SIG-M5 treated with dmso at 0.1 percent for 504 hours (cell line): ENCODE measurements around the gene POR.

Experiments used
- DNase-seq: peaks from one replicate; lab custom pipeline; 2025; ENCODE audit not compliant: unreplicated experiment; lab: John Stamatoyannopoulos, UW

Gene POR

GRCh38 chr7:75950111-75950681 is 35.2 kb downstream of the POR start:
- DNase-seq, result peak; percentile 18

GRCh38 chr7:75951506-75951905 is 36.6 kb downstream of the POR start:
- peak; percentile 95 for DNase-seq

- no peak for DNase-seq
Measured at GRCh38 chr7:75953431-75953830, 38.5 kb downstream of the POR start.

DNA sequence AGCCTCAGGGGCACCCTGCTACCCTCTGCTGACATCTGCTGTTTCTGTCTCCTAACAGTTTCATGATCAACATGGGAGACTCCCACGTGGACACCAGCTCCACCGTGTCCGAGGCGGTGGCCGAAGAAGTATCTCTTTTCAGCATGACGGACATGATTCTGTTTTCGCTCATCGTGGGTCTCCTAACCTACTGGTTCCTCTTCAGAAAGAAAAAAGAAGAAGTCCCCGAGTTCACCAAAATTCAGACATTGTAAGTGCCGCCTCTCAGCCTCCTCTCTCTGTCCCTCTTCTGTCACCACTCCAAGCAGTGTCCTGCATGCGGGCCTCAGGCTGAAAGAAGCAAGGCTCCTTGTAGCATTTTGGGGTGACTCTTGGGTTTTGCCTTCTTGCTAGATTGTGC is 39.0 kb downstream of the POR start:
- no peak for DNase-seq

DNA sequence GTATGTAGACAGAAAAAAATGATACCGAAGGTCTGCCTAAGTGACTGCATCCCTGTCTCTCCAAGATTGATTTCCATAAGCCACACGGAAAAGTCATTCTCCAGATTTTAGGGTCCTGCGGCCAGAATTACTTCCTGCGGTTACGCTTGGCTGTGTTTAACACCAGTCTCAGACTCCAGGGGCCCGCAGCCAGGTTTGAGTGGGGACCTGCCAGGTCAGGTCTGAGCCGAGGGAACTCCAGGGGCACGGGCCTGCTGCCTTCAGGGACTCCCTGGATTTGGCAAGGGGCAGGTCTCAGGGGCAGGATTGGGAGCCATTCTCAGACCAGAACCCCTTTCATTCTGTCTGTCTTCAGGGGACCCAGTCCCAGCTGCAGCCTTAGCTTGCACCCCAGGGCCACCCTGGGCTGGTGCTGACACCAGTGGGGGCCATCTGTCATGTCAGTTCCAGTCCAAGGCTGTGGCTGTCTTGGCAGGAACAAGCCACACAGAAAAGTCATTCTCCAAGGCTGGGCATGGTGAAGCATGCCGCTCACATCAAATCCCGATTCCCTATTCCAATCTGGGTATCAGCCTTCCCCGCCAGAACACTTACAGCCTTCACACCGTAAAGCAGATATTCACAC is 40.5 kb downstream of the POR start:
- DNase-seq, result no peak

GRCh38 chr7:75957021-75957736 is 42.2 kb downstream of the POR start:
- DNase-seq, result peak; percentile 50

DNA sequence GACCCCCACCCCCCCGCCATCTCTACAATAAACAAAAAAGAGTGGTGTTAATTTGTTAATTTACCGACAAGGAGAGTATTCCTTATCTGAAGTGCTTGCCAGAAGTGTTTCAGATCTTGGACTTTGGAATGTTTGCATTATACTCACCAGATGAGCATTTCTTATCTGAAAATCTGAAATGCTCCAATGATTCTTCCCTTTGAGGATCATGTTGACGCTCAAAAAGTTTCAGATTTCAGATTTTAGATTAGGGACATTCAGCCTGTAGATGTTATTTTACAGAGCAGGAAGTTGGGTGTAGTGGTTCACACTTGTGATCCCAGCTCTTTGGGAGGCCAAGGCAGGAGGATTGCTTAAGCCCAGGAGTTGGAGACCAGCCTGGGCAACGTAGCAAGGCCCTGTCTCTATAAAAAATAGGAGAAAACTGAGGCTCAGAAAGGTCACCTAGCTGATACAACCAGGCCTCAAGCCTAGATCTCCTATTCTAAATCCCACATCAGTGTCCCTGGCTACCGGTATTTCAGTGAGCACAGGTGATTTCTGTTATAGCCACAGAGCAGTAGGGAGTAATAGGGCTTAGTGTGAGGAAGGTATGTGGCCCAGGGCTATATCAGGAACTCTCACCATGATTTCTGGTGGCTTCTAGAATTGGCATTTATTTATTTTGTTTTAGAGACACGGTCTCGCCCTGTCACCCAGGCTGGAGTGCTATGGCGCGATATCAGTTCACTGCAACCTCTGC is 44.0 kb downstream of the POR start:
- DNase-seq, result no peak

DNA sequence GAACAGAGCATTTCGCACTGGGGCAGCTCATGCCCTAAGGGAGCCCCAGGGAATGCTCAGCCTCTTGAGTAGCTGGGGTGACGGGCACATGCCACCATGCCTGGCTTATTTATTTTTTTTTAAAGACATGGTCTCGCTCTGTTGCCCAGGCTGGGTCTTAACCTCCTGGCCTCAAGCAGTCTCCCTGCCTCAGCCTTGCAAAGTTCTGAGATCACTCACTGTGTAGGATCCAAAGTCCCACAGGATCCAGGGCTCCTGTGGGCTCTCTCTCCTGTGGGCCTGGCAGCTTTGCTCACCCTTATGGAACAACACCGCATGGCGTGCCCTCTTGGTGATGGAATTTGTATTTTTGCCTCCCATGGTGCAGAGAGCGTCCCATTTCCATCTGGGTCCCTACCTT is 45.4 kb downstream of the POR start:
- no peak for DNase-seq

- DNase-seq, result no peak
Measured at GRCh38 chr7:75961218-75961617, 46.3 kb downstream of the POR start.

DNA sequence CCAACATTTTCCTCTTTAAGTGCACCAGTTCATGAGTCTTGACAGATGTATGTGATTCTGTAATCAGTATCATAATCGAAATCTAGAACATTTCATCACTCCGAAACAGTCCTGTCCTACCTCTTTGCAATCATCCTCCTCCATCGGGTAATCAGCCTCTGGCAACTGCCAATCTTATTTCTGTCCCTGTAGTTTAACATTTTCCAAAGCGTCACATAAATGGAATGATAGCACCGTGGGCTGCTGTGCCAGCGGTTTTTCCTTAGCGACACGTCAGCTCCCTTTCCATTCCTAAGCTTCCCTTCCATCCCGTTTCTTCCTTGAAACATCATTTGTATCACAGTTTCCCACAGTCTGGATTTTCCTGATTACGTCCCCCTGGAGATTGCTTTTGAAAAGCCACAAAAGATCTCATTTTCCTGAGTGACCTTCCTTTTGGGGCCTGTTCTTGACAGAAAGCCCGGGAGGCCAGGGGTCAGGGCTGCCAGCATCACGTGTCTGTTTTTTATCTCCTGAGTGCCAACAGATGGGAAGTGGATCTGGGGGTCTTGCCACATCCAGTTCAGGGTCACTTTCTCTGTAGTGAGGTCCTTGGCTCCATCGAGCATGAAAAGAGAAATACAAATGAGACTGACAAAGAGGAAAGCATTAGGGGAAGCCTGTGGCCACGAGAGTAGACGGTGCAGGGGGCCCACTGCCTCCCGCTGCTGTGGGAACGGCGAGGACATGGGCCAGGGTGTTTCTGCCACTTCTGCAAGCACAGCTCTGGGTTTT is 47.8 kb downstream of the POR start:
- DNase-seq, result no peak

DNA sequence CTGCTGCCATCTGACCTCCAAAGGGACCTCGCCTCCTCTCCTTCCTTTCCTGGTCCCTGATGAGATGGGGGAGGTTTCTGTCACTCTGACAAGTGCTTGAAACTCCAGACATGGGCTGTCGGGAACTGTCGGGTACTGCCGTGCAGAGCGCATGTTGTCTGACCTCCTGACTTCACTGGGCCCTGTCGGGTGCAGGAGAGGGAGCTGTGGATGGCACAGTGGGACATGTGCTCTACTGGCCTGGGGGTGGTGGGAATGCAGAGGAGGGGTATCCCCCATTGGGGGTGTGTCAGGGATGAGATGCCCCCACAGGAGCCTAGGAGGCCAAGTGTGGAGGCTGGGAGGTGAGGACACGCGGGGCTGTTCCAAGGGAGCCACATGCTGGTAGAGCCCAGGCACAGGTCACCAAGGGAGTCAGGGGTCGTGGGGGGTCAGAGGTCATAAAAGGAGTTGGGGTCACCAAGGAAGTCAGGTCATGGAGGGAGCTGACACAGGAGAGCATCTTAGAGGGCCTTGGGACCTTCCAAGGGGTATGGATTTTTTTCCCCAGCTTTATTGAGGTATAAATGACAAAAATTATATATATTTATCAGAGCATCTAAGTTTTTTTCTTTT is 48.5 kb downstream of the POR start:
- no peak for DNase-seq

DNA sequence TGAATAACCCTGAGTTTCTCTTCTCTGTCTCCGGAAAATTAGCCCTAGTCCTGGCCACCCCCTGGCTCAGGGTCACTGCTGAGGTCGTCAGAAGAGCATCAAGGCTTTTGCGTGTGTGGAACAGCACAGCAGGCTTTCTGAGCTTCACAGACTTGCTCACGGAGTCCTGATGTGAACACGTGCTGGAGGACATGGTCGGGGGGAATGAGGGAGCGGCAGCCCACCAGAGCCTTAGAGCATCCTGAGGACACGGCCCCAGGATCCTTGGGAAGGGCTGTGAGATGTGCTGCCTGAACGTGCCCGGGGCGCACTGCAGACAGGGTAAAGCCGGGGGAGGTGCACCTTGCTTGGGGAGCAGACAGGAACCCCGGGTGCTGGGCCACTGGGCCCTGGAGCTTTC is 50.7 kb downstream of the POR start:
- DNase-seq, result no peak

- DNase-seq, result no peak
Measured at GRCh38 chr7:75966190-75966961, 51.4 kb downstream of the POR start.

DNA sequence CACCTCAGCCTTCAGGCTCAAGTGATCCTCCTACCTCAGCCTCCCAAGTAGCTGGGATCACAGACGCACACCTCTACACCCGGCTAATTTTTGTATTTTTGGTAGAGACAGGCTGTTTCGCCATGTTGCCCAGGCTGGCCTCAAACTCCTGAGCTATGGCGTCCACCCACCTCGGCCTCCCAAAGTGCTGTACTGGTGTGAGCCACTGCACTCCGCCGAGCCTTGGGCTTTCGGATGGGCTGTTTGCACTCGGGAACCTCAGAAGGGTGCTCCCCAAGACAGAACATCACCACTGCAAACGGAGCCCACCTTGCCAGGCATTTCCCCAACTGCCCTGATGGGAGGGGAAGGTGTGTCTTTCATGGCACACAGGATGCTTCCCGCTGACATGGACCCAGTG is 52.1 kb downstream of the POR start:
- no peak for DNase-seq

GRCh38 chr7:75967487-75967997 is 52.6 kb downstream of the POR start:
- peak; percentile 27 for DNase-seq

GRCh38 chr7:75968012-75968411 is 53.1 kb downstream of the POR start:
- no peak for DNase-seq

- no peak for DNase-seq
Measured at GRCh38 chr7:75968561-75969001, 53.6 kb downstream of the POR start.

DNA sequence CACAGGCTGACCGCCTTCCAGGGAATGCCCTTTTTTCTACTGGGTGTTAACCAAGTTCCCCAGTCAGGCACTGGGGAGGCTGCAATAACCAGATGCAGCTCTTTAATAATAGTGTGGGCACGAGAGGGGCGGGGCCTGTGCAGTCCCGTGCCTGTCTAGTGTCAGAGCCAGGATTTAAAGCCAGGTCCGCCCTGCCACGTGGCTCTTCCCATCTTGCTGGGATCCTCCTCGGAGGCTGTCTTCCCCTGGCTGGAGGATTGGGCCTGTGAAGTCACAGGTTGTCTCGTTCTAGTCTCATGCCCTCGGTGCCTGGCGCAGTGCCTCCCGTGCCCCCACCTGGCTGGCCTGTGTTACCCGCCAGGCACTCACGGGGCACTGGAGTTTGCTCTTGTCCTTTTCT is 54.2 kb downstream of the POR start:
- DNase-seq, result no peak

- DNase-seq, result no peak
Measured at GRCh38 chr7:75969704-75970498, 54.9 kb downstream of the POR start.
